Measurements from ENCODE around the gene OSBPL2.

The OSBPL2 gene

GRCh38 chr20:62240020-62240685, 1.8 kb downstream of the OSBPL2 start:
- Histone ChIP-seq H3K4me1 (ENCODE audit: control insufficient read depth, insufficient read depth, low read length) (peaks cover 6% of the 10 kb centered on the region; the same call in 1 of the 2 replicates), H3K27ac (ENCODE audit: extremely low read depth, low read depth, low read length) (no peak overlapping the region)
- POLR2A ChIA-PET, result interaction anchor here (0.5 kb wide), 1 partner anchor 14 kb away, joined by 3 read pairs; no protein-coding TSS in a partner anchor

GRCh38 chr20:62241506-62241905, 3.2 kb downstream of the OSBPL2 start:
- Histone ChIP-seq H3K27ac (ENCODE audit: extremely low read depth, low read depth, low read length) (no peak overlapping the region), H3K4me1 (ENCODE audit: control insufficient read depth, insufficient read depth, low read length) (peaks cover 6% of the 10 kb centered on the region; the same call in 1 of the 2 replicates), H3K9me3 (ENCODE audit: control insufficient read depth, insufficient read depth, low read depth, low read length) (no peaks in the 10 kb centered on the region), H3K4me3 (ENCODE audit: low read depth, low read length) (no peak overlapping the region), H3K36me3 (ENCODE audit: control insufficient read depth in 2 of 2, insufficient read depth in 1 of 2, low read length in 2 of 2) (peaks cover 0 to 52% of the 10 kb centered on the region in 2 experiments; a peak in 1 of 3 replicates)
- ChIA-PET POLR2A (no interaction called here), CTCF (no interaction called here)
- TF ChIP-seq GLIS1 (tag by site-specific recombination; IDR thresholded peaks at IDR 0.05) (no peak), ZNF423 (tag by site-specific recombination; IDR thresholded peaks at IDR 0.05) (no peak), RBAK (tag by site-specific recombination; IDR thresholded peaks at IDR 0.05) (no peak), ZNF664 (tag by site-specific recombination; IDR thresholded peaks at IDR 0.05) (no peak), SP7 (tag by site-specific recombination; IDR thresholded peaks at IDR 0.05) (no peak), KLF1 (tag by site-specific recombination; IDR thresholded peaks at IDR 0.05) (no peak), ZBTB8A (tag by site-specific recombination; IDR thresholded peaks at IDR 0.05) (no peak), BCL11A (tag by site-specific recombination; IDR thresholded peaks at IDR 0.05; ENCODE audit: low read depth) (no peak), ZNF501 (tag by site-specific recombination; IDR thresholded peaks at IDR 0.05) (no peak), ZNF2 (tag by site-specific recombination; IDR thresholded peaks at IDR 0.05) (no peak), ZNF585B (tag by site-specific recombination; IDR thresholded peaks at IDR 0.05) (no peak), ZNF426 (tag by site-specific recombination; IDR thresholded peaks at IDR 0.05) (no peak), KLF7 (tag by site-specific recombination; IDR thresholded peaks at IDR 0.05; ENCODE audit: borderline replicate concordance) (no peak), ZNF623 (tag by site-specific recombination; IDR thresholded peaks at IDR 0.05) (no peak)
- TF ChIP-seq, protein P1, sequence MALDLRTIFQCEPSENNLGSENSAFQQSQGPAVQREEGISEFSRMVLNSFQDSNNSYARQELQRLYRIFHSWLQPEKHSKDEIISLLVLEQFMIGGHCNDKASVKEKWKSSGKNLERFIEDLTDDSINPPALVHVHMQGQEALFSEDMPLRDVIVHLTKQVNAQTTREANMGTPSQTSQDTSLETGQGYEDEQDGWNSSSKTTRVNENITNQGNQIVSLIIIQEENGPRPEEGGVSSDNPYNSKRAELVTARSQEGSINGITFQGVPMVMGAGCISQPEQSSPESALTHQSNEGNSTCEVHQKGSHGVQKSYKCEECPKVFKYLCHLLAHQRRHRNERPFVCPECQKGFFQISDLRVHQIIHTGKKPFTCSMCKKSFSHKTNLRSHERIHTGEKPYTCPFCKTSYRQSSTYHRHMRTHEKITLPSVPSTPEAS (tag by site-specific recombination; IDR thresholded peaks at IDR 0.05), result no peak

More at GRCh38 chr20:62240020-62240685, 1.8 kb downstream of the OSBPL2 start:
- TF ChIP-seq ZSCAN18 (tag by site-specific recombination; IDR thresholded peaks at IDR 0.05) (no peak), ZNF76 (tag by site-specific recombination; IDR thresholded peaks at IDR 0.05; ENCODE audit: borderline replicate concordance, low read depth) (no peak), KLF16 (tag by site-specific recombination; IDR thresholded peaks at IDR 0.05) (no peak), KLF9 (tag by site-specific recombination; IDR thresholded peaks at IDR 0.05; ENCODE audit: low read depth) (no peak), ZNF670 (tag by site-specific recombination; IDR thresholded peaks at IDR 0.05; ENCODE audit: low read depth) (no peak), ZNF140 (tag by site-specific recombination; IDR thresholded peaks at IDR 0.05) (no peak), ZNF555 (tag by site-specific recombination; conservative IDR thresholded peaks at IDR 0.05) (no peak), ZNF549 (tag by site-specific recombination; IDR thresholded peaks at IDR 0.05) (no peak), ZNF280D (tag by site-specific recombination; IDR thresholded peaks at IDR 0.05) (no peak)
- TF ChIP-seq, protein P2, sequence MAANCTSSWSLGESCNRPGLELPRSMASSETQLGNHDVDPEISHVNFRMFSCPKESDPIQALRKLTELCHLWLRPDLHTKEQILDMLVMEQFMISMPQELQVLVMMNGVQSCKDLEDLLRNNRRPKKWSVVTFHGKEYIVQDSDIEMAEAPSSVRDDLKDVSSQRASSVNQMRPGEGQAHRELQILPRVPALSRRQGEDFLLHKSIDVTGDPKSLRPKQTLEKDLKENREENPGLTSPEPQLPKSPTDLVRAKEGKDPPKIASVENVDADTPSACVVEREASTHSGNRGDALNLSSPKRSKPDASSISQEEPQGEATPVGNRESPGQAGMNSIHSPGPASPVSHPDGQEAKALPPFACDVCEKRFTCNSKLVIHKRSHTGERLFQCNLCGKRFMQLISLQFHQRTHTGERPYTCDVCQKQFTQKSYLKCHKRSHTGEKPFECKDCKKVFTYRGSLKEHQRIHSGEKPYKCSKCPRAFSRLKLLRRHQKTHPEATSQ (tag by site-specific recombination; IDR thresholded peaks at IDR 0.05), result no peak
- CTCF ChIA-PET, result no interaction called here
- Histone ChIP-seq H3K4me3 (ENCODE audit: low read depth, low read length) (no peak overlapping the region), H3K36me3 (ENCODE audit: control insufficient read depth in 2 of 2, insufficient read depth in 1 of 2, low read length in 2 of 2) (peaks cover 0 to 44% of the 10 kb centered on the region in 2 experiments; a peak in 1 of 3 replicates), H3K9me3 (ENCODE audit: control insufficient read depth, insufficient read depth, low read depth, low read length) (no peaks in the 10 kb centered on the region)

Measured in HEK293 (cell line).